ENCODE measurements around the gene SF3A2.
A peak's percentile ranks its signal among the peaks of the same experiment; 100 is the strongest.

DNA sequence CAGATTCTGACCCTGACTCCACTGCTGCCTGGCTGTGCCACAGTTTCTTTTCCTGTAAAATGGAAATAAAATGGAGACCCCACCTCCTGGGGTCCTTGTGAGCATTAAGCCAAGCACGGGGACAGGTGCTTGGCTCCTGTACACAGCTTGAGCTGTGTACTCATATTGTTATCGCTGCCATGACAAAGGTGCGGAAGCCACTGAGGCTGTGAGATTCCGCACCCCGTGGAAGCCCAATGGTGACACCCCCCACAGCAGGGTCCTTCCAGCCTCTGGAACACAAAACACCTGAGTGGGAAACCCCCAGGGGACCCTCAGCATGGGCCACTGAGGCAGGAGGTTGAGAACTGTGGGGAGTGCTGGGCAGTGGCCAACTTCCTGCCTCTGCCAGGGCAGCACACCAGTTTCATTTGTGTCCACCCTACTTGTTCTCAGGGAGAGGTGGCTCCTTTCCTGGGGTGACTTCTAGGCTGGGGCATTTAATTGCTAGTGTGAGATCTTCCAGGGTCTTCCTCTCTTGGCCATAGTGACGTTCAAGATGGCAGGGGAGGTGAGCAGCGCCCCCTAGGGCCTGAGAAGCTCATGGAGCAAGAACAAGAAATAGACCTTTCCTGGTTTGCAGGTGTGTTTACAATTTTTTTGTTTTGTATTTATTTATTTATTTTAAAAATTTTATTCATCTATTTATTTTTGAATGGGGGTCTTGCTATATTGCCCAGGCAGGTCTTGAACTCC, 25.0 kb downstream of the SF3A2 start:
- TF ChIP-seq, protein P1, sequence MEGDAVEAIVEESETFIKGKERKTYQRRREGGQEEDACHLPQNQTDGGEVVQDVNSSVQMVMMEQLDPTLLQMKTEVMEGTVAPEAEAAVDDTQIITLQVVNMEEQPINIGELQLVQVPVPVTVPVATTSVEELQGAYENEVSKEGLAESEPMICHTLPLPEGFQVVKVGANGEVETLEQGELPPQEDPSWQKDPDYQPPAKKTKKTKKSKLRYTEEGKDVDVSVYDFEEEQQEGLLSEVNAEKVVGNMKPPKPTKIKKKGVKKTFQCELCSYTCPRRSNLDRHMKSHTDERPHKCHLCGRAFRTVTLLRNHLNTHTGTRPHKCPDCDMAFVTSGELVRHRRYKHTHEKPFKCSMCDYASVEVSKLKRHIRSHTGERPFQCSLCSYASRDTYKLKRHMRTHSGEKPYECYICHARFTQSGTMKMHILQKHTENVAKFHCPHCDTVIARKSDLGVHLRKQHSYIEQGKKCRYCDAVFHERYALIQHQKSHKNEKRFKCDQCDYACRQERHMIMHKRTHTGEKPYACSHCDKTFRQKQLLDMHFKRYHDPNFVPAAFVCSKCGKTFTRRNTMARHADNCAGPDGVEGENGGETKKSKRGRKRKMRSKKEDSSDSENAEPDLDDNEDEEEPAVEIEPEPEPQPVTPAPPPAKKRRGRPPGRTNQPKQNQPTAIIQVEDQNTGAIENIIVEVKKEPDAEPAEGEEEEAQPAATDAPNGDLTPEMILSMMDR (IDR thresholded peaks at IDR 0.05; ENCODE audit: low read depth, low read length, missing input control): peak; percentile 37
- TF ChIP-seq, protein P2, sequence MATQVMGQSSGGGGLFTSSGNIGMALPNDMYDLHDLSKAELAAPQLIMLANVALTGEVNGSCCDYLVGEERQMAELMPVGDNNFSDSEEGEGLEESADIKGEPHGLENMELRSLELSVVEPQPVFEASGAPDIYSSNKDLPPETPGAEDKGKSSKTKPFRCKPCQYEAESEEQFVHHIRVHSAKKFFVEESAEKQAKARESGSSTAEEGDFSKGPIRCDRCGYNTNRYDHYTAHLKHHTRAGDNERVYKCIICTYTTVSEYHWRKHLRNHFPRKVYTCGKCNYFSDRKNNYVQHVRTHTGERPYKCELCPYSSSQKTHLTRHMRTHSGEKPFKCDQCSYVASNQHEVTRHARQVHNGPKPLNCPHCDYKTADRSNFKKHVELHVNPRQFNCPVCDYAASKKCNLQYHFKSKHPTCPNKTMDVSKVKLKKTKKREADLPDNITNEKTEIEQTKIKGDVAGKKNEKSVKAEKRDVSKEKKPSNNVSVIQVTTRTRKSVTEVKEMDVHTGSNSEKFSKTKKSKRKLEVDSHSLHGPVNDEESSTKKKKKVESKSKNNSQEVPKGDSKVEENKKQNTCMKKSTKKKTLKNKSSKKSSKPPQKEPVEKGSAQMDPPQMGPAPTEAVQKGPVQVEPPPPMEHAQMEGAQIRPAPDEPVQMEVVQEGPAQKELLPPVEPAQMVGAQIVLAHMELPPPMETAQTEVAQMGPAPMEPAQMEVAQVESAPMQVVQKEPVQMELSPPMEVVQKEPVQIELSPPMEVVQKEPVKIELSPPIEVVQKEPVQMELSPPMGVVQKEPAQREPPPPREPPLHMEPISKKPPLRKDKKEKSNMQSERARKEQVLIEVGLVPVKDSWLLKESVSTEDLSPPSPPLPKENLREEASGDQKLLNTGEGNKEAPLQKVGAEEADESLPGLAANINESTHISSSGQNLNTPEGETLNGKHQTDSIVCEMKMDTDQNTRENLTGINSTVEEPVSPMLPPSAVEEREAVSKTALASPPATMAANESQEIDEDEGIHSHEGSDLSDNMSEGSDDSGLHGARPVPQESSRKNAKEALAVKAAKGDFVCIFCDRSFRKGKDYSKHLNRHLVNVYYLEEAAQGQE (IDR thresholded peaks at IDR 0.05): no peak
- TF ChIP-seq JUND (IDR thresholded peaks at IDR 0.05): no peak
